22Rv1 (cell line): ENCODE data around the gene DGKG.

Source experiments
- H3K27ac ChIP-seq: fragments of 450-650 bp; 2 replicates; pipeline ENCODE4 v1.5.1; 2017
- ZFX ChIP-seq: fragments of 450-650 bp; IDR thresholded peaks from 2 replicates; pipeline ENCODE4 v1.6.1; 2017; ENCODE audit warnings: antibody characterized with exemption, borderline replicate concordance
- TF ChIP-seq, protein P1 (sequence below): fragments of 450-650 bp; IDR thresholded peaks from 2 replicates; pipeline ENCODE4 v1.5.1; 2017; ENCODE audit warnings: mild to moderate bottlenecking

Gene DGKG

DNA sequence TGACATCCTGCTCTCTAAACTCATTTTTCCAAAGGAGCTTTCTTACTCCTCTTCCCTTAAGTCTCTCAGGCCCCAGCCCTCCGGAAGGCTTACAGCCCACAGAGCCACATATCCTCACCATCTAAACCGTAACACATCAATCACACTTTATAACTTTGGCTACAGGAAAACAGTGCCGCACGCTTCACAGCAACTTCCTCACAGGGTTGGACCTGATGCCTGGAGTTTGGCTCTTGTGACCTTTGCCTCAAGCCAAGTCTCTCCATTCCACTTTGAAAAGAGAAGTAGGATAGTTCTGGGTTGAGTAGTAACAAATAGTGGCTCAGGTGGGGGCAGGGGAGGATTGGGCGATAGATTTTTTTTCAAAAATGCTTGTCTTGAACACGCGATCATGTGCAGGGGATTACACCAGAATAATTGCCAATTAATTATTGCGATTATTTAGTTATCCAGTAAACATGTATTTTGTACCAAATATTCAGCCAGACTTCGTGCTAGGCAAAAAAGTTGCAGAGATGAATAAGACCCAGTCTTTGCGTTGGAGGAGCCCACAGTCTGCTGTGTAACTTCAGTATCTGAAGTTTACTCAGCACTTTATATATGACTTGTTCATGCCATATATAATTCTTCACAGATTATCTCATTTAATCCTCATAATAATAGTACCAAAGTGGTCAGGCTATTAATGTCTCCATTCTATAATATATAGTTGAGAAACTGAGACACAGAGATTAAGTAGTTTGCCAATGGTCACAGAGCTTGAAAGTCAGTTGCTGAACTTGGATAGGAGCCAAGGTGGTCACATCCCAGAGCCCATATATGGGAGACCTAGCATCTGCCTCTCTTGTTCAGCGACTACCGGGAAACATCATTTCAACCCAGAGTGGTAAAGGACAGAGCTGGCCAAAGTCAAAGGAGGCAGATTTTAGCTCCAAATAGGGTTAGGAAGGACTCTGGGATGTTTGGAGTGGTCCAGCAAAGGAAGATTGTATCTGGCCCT, 250.8 kb downstream of the DGKG start:
- no peak for TF ChIP-seq ZFX
- no peak overlapping the region for H3K27ac ChIP-seq

DNA sequence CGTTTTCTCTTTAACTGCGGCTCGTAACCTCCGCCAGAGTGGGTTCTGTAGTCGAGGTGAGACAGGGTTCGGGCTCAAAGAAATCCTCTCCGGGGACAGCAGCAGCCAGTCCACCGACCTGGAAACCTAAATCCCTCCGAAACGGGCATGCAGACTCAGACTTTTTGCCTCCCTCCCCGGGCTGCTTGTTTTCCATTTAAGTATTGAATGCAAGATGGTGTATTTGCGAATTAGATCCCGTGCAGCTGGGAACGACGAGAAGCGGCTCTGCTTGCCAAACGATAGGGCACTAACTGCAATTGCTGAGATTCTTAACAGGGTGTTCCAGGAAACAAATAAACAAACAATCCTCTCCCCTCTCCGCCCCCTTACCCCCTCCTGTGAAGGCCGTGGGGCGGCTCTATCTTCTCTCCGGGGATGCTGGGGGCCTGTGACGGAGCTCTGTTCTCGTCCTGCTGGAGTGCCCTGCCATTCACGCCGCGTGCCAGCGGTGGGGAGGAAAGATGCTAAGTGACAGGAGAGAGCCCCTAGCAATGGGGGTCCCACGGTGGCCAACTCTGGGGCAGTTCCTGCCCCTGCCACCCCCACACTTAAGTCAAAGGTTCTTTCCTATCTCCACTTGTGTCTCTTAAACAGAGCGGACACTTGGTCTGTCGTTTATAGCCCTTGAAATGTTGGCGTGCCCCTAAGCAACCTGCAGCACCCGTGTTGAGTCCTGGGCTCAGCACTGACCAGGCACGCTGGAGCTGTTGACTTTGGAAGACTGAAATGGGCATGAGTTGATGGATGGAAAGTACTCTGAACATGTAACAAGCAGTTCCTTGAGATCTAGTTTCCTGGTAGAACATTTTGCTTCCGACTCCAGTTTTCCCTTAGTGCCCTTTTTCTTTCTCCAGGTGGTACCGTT, 251.9 kb downstream of the DGKG start:
- H3K27ac ChIP-seq: peak overlapping the region; percentile 51
- TF ChIP-seq, protein P1, sequence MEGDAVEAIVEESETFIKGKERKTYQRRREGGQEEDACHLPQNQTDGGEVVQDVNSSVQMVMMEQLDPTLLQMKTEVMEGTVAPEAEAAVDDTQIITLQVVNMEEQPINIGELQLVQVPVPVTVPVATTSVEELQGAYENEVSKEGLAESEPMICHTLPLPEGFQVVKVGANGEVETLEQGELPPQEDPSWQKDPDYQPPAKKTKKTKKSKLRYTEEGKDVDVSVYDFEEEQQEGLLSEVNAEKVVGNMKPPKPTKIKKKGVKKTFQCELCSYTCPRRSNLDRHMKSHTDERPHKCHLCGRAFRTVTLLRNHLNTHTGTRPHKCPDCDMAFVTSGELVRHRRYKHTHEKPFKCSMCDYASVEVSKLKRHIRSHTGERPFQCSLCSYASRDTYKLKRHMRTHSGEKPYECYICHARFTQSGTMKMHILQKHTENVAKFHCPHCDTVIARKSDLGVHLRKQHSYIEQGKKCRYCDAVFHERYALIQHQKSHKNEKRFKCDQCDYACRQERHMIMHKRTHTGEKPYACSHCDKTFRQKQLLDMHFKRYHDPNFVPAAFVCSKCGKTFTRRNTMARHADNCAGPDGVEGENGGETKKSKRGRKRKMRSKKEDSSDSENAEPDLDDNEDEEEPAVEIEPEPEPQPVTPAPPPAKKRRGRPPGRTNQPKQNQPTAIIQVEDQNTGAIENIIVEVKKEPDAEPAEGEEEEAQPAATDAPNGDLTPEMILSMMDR: no peak
- TF ChIP-seq ZFX: no peak

DNA sequence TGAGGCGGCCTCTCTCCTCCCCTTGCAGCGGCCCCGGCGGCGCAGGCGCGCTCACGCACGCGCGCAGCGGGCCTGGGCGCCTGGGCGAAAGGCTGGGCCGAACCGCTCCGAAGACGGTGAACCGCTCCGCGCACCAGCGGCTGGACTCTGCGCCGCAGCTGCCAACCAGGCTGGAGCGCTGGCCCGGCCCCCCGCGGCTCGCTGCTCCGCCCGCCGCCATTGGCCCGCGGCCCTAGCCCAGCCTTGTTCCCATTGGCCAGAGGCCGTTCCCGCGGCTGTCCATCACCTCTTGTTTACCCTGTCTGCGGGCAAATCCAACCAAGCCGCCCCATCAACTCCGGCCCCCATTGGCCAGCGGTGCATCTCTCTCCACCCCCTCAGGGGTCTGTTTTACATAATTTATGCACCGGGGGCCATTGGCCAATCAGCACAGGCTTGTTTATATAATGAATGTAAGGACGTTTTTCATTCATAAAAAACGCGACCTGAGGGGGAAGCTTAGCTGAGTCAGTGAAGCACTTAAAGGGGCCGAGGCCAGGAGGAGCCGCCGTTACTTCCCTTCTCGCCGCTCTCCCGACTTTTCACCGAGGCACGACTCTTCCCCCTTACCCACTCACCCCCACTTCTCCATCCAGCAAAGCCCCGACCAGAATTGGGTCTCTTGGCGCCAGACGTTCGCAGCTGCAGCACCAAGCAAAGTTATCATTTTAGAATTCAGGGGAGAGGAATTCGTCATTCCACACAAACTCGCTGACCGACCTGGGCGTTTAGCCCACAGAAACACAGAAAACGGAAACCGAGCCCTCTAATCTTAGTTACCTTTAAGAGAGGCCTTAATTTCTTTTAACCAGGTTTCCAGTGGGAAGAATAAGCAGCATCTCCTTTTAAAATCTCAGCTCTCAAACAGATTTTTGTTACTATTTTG, 252.8 kb downstream of the DGKG start, which contains the start of gene ETV5:
TSS of gene ETV5 (minus strand) at position 149 of the 925 bp plus-strand sequence. CDS start 3,221 bp downstream, outside the sequence.
- TF ChIP-seq, protein P1: no peak
- TF ChIP-seq ZFX: no peak
- H3K27ac ChIP-seq: peak within 1 kb of the TSS; percentile 51

DNA sequence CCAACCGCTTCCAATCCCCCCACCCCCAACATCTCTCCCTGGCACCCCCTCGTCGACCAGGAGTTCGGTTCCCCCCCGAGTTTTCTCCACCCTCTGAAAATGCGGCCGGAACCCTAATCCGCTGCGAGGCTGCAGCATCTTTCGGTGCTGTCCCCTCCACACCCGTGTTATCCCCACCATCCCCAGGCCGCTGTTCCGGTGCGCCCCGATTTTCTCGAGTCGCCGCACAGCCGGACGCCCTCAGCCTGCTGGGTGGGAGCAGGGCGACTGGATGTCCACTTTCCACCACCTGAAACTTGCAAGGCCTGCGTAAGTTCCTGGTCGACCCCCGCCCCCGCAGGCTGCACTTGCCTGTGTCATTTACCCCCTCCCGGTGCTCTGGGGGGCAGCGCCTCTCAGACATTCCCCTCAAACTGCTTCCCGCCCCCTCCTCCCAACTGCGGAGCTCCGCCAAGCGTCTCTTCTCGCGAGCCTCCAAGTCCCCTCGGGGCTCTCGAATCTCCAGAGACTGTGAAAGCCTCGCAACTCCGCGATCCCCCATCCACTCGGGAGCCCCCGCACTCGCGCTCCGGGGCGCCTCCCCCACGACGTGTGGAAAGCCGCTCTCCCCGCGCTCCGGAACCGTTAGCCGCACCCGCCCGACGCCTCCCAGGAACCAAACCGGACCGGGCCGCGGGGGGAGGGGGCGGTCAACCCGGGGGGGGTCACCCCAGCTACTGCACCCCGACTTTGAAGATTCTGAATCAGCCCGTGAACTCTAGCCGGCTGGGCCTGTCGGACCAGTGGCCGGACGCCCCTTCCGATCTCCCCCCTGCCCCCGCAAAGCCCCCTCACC, 253.7 kb downstream of the DGKG start:
- no peak for TF ChIP-seq ZFX
- TF ChIP-seq, protein P1: no peak

DNA sequence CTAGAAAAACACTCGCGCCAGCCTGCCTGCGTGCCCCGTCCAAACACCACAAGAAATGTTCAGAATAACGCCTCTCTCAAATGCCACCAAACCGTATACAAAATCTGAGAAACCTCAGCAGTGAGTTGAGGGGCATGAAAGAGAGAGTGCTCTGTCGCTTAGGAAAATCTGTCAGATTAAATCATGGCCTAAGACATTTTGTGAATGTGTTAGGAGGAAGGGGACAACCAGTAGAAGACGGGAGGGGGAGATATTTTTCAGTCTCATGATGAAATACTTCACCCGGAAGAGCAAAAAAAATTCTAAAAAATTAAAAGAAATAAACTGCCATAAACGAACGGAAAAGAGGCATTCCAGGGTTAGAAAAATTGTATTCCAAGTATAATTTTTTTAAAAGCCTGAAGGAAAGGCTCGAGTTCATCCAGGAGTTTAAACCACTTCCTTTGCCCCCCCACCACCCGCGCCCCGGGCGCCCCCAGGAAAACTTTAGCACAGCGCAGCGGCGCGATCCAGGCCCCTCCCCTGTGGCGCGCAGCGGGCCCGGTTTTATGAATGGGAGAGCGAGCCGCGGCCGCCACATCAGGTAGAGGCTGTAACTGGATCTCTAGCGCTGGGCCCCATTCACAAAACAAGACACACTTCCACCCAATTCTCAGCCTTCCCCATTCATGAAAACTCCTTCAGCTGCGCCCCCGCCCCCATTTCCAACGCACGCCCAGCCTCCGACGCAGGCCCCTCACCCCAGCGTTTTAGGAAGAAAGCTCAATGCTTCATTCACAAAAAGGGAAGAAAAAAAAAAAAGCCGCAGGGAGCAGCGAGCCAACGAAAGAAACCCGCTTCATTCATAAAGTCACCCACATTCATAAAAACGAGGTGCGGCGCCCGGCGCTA, 254.6 kb downstream of the DGKG start:
- TF ChIP-seq, protein P1: 0 out of 2 replicates have a peak, but pooled peaks have one; percentile 11
- no peak for TF ChIP-seq ZFX
- no peak overlapping the region for H3K27ac ChIP-seq

More for the DNA sequence above, 253.7 kb downstream of the DGKG start:
- H3K27ac ChIP-seq: peak overlapping the region; percentile 38; the same call in 1 of the 2 replicates

DNA sequence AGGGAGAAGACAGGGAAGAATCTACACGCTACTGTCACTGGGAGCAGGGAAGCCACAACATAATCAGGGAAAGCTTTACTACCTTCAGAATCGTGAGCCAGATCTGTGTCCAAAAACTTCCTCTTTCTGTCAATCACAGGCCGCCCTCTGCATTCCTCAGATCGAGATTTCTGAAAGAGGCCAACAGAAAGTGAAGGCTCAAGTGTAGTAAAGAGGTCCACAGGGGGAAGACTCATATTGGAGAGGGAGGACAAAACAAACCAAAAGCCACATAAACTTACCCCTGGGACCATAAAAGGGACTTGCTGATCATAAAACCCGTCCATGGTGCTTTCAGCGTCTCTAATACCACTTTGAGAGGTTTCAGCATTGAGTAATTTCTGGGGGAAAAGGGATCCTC, 256.5 kb downstream of the DGKG start:
- H3K27ac ChIP-seq: no peak overlapping the region
- TF ChIP-seq, protein P1: no peak
- no peak for TF ChIP-seq ZFX
